22Rv1 (cell line): ENCODE measurements around the gene CFAP141.

Experiments
- ZFX ChIP-seq: fragments of 450-650 bp; IDR thresholded peaks from 2 replicates; pipeline ENCODE4 v1.6.1; 2017; ENCODE audit warnings: antibody characterized with exemption, borderline replicate concordance
- TF ChIP-seq, protein P1 (sequence below): fragments of 450-650 bp; IDR thresholded peaks from 2 replicates; pipeline ENCODE4 v1.5.1; 2017; ENCODE audit warnings: mild to moderate bottlenecking

DNA sequence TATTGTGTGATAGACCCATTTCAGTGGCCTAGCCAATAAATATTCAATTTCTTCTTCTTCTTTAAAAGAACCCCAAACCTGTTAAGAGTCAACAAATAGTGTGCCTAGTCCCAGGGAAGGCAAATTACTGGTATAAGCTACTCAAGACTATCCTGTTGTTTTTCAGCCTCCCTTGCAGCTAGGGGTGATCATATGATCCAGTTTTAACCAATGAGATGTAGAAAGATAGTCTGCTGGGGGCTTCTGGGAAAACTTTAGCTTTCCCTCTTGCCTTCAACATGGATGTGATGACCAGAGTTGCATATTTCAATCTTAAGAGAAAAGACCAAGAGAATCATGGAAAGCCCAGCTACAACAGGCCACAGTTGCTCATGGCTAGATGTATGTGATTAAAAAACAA is 46.6 kb downstream of the CFAP141 start:
- TF ChIP-seq, protein P1, sequence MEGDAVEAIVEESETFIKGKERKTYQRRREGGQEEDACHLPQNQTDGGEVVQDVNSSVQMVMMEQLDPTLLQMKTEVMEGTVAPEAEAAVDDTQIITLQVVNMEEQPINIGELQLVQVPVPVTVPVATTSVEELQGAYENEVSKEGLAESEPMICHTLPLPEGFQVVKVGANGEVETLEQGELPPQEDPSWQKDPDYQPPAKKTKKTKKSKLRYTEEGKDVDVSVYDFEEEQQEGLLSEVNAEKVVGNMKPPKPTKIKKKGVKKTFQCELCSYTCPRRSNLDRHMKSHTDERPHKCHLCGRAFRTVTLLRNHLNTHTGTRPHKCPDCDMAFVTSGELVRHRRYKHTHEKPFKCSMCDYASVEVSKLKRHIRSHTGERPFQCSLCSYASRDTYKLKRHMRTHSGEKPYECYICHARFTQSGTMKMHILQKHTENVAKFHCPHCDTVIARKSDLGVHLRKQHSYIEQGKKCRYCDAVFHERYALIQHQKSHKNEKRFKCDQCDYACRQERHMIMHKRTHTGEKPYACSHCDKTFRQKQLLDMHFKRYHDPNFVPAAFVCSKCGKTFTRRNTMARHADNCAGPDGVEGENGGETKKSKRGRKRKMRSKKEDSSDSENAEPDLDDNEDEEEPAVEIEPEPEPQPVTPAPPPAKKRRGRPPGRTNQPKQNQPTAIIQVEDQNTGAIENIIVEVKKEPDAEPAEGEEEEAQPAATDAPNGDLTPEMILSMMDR = no peak
- no peak for TF ChIP-seq ZFX
